ENCODE data around the gene KCNAB2.

The KCNAB2 gene

GRCh38 chr1:6094801-6095505, 49.3 kb downstream of the KCNAB2 start:
- Histone ChIP-seq H3K36me3 (ENCODE audit: insufficient read depth, low read length) (no peaks in the 10 kb centered on the region), H3K4me3 (ENCODE audit: low read length) (no peak overlapping the region), H3K27me3 (ENCODE audit: control insufficient read depth, insufficient read depth, low read length) (peaks cover 36% of the 10 kb centered on the region), H3K9ac (ENCODE audit: low read depth, low read length) (no peak overlapping the region), H3K4me1 (ENCODE audit: control insufficient read depth, insufficient read depth, low read length) (peaks cover 10% of the 10 kb centered on the region), H3K4me2 (ENCODE audit: low read length) (no peak overlapping the region), H3K9me3 (replicated peaks; ENCODE audit: low read length) (no peaks in the 10 kb centered on the region)

- Histone ChIP-seq H3K9me3 (replicated peaks; ENCODE audit: low read length) (no peaks in the 10 kb centered on the region), H3K9ac (ENCODE audit: low read depth, low read length) (no peak overlapping the region), H3K4me1 (ENCODE audit: control insufficient read depth, insufficient read depth, low read length) (peaks cover 10% of the 10 kb centered on the region), H3K36me3 (ENCODE audit: insufficient read depth, low read length) (no peaks in the 10 kb centered on the region), H3K27me3 (ENCODE audit: control insufficient read depth, insufficient read depth, low read length) (peaks cover 34% of the 10 kb centered on the region), H3K4me2 (ENCODE audit: low read length) (no peak overlapping the region), H3K4me3 (ENCODE audit: low read length) (no peak overlapping the region)
Observed at GRCh38 chr1:6095511-6096242, 50.0 kb downstream of the KCNAB2 start.

GRCh38 chr1:6096243-6097116, 50.8 kb downstream of the KCNAB2 start:
- H3K36me3 ChIP-seq (ENCODE audit: insufficient read depth, low read length), result no peaks in the 10 kb centered on the region
- no peak overlapping the region for H3K4me2 ChIP-seq (ENCODE audit: low read length)
- H3K9ac ChIP-seq (ENCODE audit: low read depth, low read length), result no peak overlapping the region
- H3K4me3 ChIP-seq (ENCODE audit: low read length), result no peak overlapping the region
- peaks cover 34% of the 10 kb centered on the region for H3K27me3 ChIP-seq (ENCODE audit: control insufficient read depth, insufficient read depth, low read length)
- H3K9me3 ChIP-seq (replicated peaks; ENCODE audit: low read length), result no peaks in the 10 kb centered on the region
- peaks cover 10% of the 10 kb centered on the region for H3K4me1 ChIP-seq (ENCODE audit: control insufficient read depth, insufficient read depth, low read length)

GRCh38 chr1:6097117-6097595, 51.5 kb downstream of the KCNAB2 start:
- no peaks in the 10 kb centered on the region for H3K9me3 ChIP-seq (replicated peaks; ENCODE audit: low read length)
- peaks cover 29% of the 10 kb centered on the region for H3K27me3 ChIP-seq (ENCODE audit: control insufficient read depth, insufficient read depth, low read length)
- H3K36me3 ChIP-seq (ENCODE audit: insufficient read depth, low read length), result no peaks in the 10 kb centered on the region
- H3K4me2 ChIP-seq (ENCODE audit: low read length), result no peak overlapping the region
- no peak overlapping the region for H3K4me3 ChIP-seq (ENCODE audit: low read length)
- no peak overlapping the region for H3K9ac ChIP-seq (ENCODE audit: low read depth, low read length)
- H3K4me1 ChIP-seq (ENCODE audit: control insufficient read depth, insufficient read depth, low read length), result peaks cover 10% of the 10 kb centered on the region

- peaks cover 10% of the 10 kb centered on the region for H3K4me1 ChIP-seq (ENCODE audit: control insufficient read depth, insufficient read depth, low read length)
- no peak overlapping the region for H3K9ac ChIP-seq (ENCODE audit: low read depth, low read length)
- H3K27me3 ChIP-seq (ENCODE audit: control insufficient read depth, insufficient read depth, low read length), result peaks cover 29% of the 10 kb centered on the region
- peak overlapping the region; percentile 20 for H3K4me3 ChIP-seq (ENCODE audit: low read length)
- no peaks in the 10 kb centered on the region for H3K36me3 ChIP-seq (ENCODE audit: insufficient read depth, low read length)
- no peaks in the 10 kb centered on the region for H3K9me3 ChIP-seq (replicated peaks; ENCODE audit: low read length)
- H3K4me2 ChIP-seq (ENCODE audit: low read length), result no peak overlapping the region
Observed at GRCh38 chr1:6097824-6098223, 52.1 kb downstream of the KCNAB2 start.

- Histone ChIP-seq H3K4me1 (ENCODE audit: control insufficient read depth, insufficient read depth, low read length) (peaks cover 10% of the 10 kb centered on the region), H3K9me3 (replicated peaks; ENCODE audit: low read length) (no peaks in the 10 kb centered on the region), H3K4me3 (ENCODE audit: low read length) (peak overlapping the region; percentile 20), H3K4me2 (ENCODE audit: low read length) (peak overlapping the region; percentile 62), H3K27me3 (ENCODE audit: control insufficient read depth, insufficient read depth, low read length) (peaks cover 29% of the 10 kb centered on the region), H3K9ac (ENCODE audit: low read depth, low read length) (no peak overlapping the region), H3K36me3 (ENCODE audit: insufficient read depth, low read length) (no peaks in the 10 kb centered on the region)
Observed at GRCh38 chr1:6098303-6099215, 52.9 kb downstream of the KCNAB2 start.

GRCh38 chr1:6099297-6099696, 53.6 kb downstream of the KCNAB2 start:
- H3K9me3 ChIP-seq (replicated peaks; ENCODE audit: low read length), result no peaks in the 10 kb centered on the region
- peaks cover 10% of the 10 kb centered on the region for H3K4me1 ChIP-seq (ENCODE audit: control insufficient read depth, insufficient read depth, low read length)
- no peak overlapping the region for H3K4me3 ChIP-seq (ENCODE audit: low read length)
- H3K36me3 ChIP-seq (ENCODE audit: insufficient read depth, low read length), result no peaks in the 10 kb centered on the region
- H3K4me2 ChIP-seq (ENCODE audit: low read length), result no peak overlapping the region
- no peak overlapping the region for H3K9ac ChIP-seq (ENCODE audit: low read depth, low read length)
- H3K27me3 ChIP-seq (ENCODE audit: control insufficient read depth, insufficient read depth, low read length), result peaks cover 26% of the 10 kb centered on the region

- H3K9ac ChIP-seq (ENCODE audit: low read depth, low read length), result no peak overlapping the region
- H3K27me3 ChIP-seq (ENCODE audit: control insufficient read depth, insufficient read depth, low read length), result peaks cover 22% of the 10 kb centered on the region
- H3K4me3 ChIP-seq (ENCODE audit: low read length), result no peak overlapping the region
- H3K9me3 ChIP-seq (replicated peaks; ENCODE audit: low read length), result no peaks in the 10 kb centered on the region
- H3K36me3 ChIP-seq (ENCODE audit: insufficient read depth, low read length), result no peaks in the 10 kb centered on the region
- no peak overlapping the region for H3K4me2 ChIP-seq (ENCODE audit: low read length)
- peaks cover 10% of the 10 kb centered on the region for H3K4me1 ChIP-seq (ENCODE audit: control insufficient read depth, insufficient read depth, low read length)
Observed at GRCh38 chr1:6099787-6100765, 54.4 kb downstream of the KCNAB2 start.

GRCh38 chr1:6100861-6101783, 55.4 kb downstream of the KCNAB2 start:
- Histone ChIP-seq H3K27me3 (ENCODE audit: control insufficient read depth, insufficient read depth, low read length) (peaks cover 23% of the 10 kb centered on the region), H3K36me3 (ENCODE audit: insufficient read depth, low read length) (no peaks in the 10 kb centered on the region)

More at GRCh38 chr1:6100861-6101783, 55.4 kb downstream of the KCNAB2 start:
- Histone ChIP-seq H3K4me2 (ENCODE audit: low read length) (no peak overlapping the region), H3K4me1 (ENCODE audit: control insufficient read depth, insufficient read depth, low read length) (peaks cover 10% of the 10 kb centered on the region), H3K9me3 (replicated peaks; ENCODE audit: low read length) (no peaks in the 10 kb centered on the region), H3K4me3 (ENCODE audit: low read length) (no peak overlapping the region), H3K9ac (ENCODE audit: low read depth, low read length) (no peak overlapping the region)
